ENCODE measurements around the gene WRAP73.

Gene WRAP73

GRCh38 chr1:3674100-3675094, 24.5 kb upstream of the WRAP73 start:
- no peak for ATAC-seq
- H3K9me3 Mint-ChIP-seq, result no peaks in the 10 kb centered on the region
- peaks cover 55% of the 10 kb centered on the region for H3K27me3 Mint-ChIP-seq
- no peak overlapping the region for H3K4me3 Mint-ChIP-seq
- H3K27ac Mint-ChIP-seq, result no peak overlapping the region
- peaks cover 51% of the 10 kb centered on the region for H3K4me1 Mint-ChIP-seq
- no peak for DNase-seq

- peak overlapping the region; percentile 35 to 82 for H3K27ac Mint-ChIP-seq
These were observed 23.6 kb upstream of the WRAP73 start for GRCh38 chr1:3673381-3674099.

GRCh38 chr1:3672971-3673361, 23.1 kb upstream of the WRAP73 start:
- H3K4me3 Mint-ChIP-seq, result no peak overlapping the region
- ATAC-seq (no peak), DNase-seq (no peak)
- no peaks in the 10 kb centered on the region for H3K9me3 Mint-ChIP-seq
- peaks cover 36% of the 10 kb centered on the region for H3K4me1 Mint-ChIP-seq
- H3K27me3 Mint-ChIP-seq, result peaks cover 58% of the 10 kb centered on the region
- H3K27ac Mint-ChIP-seq, result no peak overlapping the region

More at GRCh38 chr1:3673381-3674099, 23.6 kb upstream of the WRAP73 start:
- DNase-seq (no peak), ATAC-seq (no peak)
- H3K9me3 Mint-ChIP-seq, result no peaks in the 10 kb centered on the region
- peaks cover 42% of the 10 kb centered on the region for H3K4me1 Mint-ChIP-seq
- H3K4me3 Mint-ChIP-seq, result no peak overlapping the region
- peaks cover 53% of the 10 kb centered on the region for H3K27me3 Mint-ChIP-seq

- no peak overlapping the region for H3K4me3 Mint-ChIP-seq
- H3K9me3 Mint-ChIP-seq, result no peaks in the 10 kb centered on the region
- ATAC-seq (no peak), DNase-seq (no peak)
- H3K27me3 Mint-ChIP-seq, result peaks cover 64% of the 10 kb centered on the region
- H3K27ac Mint-ChIP-seq, result no peak overlapping the region
- peaks cover 31% of the 10 kb centered on the region for H3K4me1 Mint-ChIP-seq
These were observed 22.5 kb upstream of the WRAP73 start for GRCh38 chr1:3672231-3672970.

- DNase-seq (no peak), ATAC-seq (no peak)
- Mint-ChIP-seq H3K27ac (no peak overlapping the region), H3K4me3 (no peak overlapping the region), H3K9me3 (no peaks in the 10 kb centered on the region), H3K27me3 (peaks cover 64% of the 10 kb centered on the region), H3K4me1 (peaks cover 22% of the 10 kb centered on the region)
These were observed 21.7 kb upstream of the WRAP73 start for GRCh38 chr1:3671371-3672180.

- Mint-ChIP-seq H3K4me1 (peaks cover 15% of the 10 kb centered on the region), H3K9me3 (no peaks in the 10 kb centered on the region), H3K27ac (no peak overlapping the region), H3K4me3 (no peak overlapping the region), H3K27me3 (peaks cover 69% of the 10 kb centered on the region)
- DNase-seq (no peak), ATAC-seq (no peak)
These were observed 20.9 kb upstream of the WRAP73 start for GRCh38 chr1:3670823-3671265.

GRCh38 chr1:3669971-3670431, 20.1 kb upstream of the WRAP73 start:
- H3K4me1 Mint-ChIP-seq, result peaks cover 14% of the 10 kb centered on the region
- no peak for ATAC-seq
- H3K27me3 Mint-ChIP-seq, result peaks cover 69% of the 10 kb centered on the region
- H3K9me3 Mint-ChIP-seq, result no peaks in the 10 kb centered on the region
- H3K27ac Mint-ChIP-seq, result no peak overlapping the region
- no peak overlapping the region for H3K4me3 Mint-ChIP-seq
- no peak for DNase-seq

GRCh38 chr1:3669421-3669821, 19.5 kb upstream of the WRAP73 start:
- H3K4me1 Mint-ChIP-seq, result peaks cover 14% of the 10 kb centered on the region
- no peak overlapping the region for H3K4me3 Mint-ChIP-seq
- H3K27ac Mint-ChIP-seq, result no peak overlapping the region
- DNase-seq (no peak), ATAC-seq (no peak)
- peaks cover 69% of the 10 kb centered on the region for H3K27me3 Mint-ChIP-seq
- H3K9me3 Mint-ChIP-seq, result no peaks in the 10 kb centered on the region

GRCh38 chr1:3668585-3669300, 18.8 kb upstream of the WRAP73 start:
- no peak overlapping the region for H3K4me3 Mint-ChIP-seq
- no peak overlapping the region for H3K27ac Mint-ChIP-seq
- DNase-seq, result no peak
- H3K27me3 Mint-ChIP-seq, result peaks cover 67% of the 10 kb centered on the region
- no peak for ATAC-seq
- peaks cover 7% of the 10 kb centered on the region for H3K4me1 Mint-ChIP-seq
- no peaks in the 10 kb centered on the region for H3K9me3 Mint-ChIP-seq

- DNase-seq (no peak), ATAC-seq (no peak)
- H3K9me3 Mint-ChIP-seq, result no peaks in the 10 kb centered on the region
- no peak overlapping the region for H3K4me3 Mint-ChIP-seq
- H3K27me3 Mint-ChIP-seq, result peaks cover 63% of the 10 kb centered on the region
- H3K4me1 Mint-ChIP-seq, result peaks cover under 1% of the 10 kb centered on the region
- H3K27ac Mint-ChIP-seq, result no peak overlapping the region
These were observed 18.2 kb upstream of the WRAP73 start for GRCh38 chr1:3668148-3668547.

- H3K4me1 Mint-ChIP-seq, result peaks cover 7% of the 10 kb centered on the region
- H3K27me3 Mint-ChIP-seq, result peaks cover 49% of the 10 kb centered on the region
- DNase-seq (no peak), ATAC-seq (no peak)
- H3K9me3 Mint-ChIP-seq, result no peaks in the 10 kb centered on the region
- no peak overlapping the region for H3K4me3 Mint-ChIP-seq
- no peak overlapping the region for H3K27ac Mint-ChIP-seq
These were observed 14.9 kb upstream of the WRAP73 start for GRCh38 chr1:3664700-3665375.

- H3K27ac Mint-ChIP-seq, result no peak overlapping the region
These were observed 14.2 kb upstream of the WRAP73 start for GRCh38 chr1:3663999-3664699.

GRCh38 chr1:3662080-3662671, 12.3 kb upstream of the WRAP73 start:
- H3K4me3 Mint-ChIP-seq, result no peak overlapping the region
- H3K27ac Mint-ChIP-seq, result peak overlapping the region in 1 of 2 donors; percentile 69
- DNase-seq (no peak), ATAC-seq (no peak)
- H3K4me1 Mint-ChIP-seq, result peaks cover 19% of the 10 kb centered on the region
- peaks cover 48% of the 10 kb centered on the region for H3K27me3 Mint-ChIP-seq
- no peaks in the 10 kb centered on the region for H3K9me3 Mint-ChIP-seq

More at GRCh38 chr1:3663999-3664699, 14.2 kb upstream of the WRAP73 start:
- no peak for DNase-seq
- no peak for ATAC-seq
- Mint-ChIP-seq H3K4me3 (no peak overlapping the region), H3K9me3 (no peaks in the 10 kb centered on the region), H3K4me1 (peaks cover 7% of the 10 kb centered on the region), H3K27me3 (peaks cover 46% of the 10 kb centered on the region)
